ENCODE results near the gene RAB35. TPM values are rescaled to one million over a fixed set of nuclear protein-coding genes. Genes with fewer than 3 reads are reported as not detected.

RAB35 gene
- polyA plus RNA-seq, 4 donors = 21.5 to 31.9 (median 24.4) TPM

DNA sequence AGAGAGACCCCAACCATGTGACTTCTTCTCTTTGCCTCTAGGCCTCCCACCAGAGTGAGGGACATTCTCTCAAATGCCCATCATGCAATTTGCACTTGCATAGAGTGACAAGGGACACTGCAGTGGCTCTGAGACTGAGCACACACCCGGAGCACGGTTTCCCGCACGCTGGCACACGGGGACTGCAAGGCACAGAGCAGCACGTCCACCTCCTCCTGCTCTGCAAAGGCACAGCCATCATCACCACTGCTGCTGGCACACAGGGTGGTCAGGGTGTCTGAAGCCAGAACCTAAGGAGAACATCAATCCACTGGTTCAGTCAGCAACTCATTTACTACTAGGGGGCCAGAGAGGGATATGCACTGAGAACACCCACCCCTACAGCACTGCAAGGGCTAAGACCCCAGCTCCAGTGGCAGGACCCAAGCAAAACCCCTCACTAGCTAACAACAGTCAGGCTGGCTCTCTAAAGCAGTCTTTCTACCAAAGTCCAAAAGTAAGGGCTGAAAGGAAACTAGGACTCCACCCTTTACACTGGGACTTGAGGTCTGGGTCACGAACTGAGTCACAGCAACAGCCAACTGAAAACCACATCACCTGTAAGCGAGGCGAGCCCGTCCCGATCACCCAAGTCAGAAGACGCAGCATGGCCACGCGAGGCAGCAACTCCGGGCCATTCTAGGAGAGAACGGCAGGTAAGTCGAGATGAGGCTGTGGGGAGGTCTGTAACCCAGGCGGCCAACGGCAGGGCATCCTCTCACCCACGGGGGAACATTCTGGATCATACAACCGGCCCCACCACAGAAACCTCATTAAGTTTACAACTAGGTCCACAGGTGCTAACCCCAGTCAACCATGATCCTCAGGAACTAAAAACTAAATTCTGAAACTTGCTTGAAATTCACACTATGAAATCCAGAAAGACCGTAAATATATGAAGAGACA, 40.0 kb upstream of the RAB35 start:
- Histone ChIP-seq H3K36me3 (ENCODE audit: control insufficient read depth in 3 of 3, insufficient read depth in 2 of 3, low read depth in 1 of 3, low read length in 3 of 3) (peaks cover 34 to 80% (median 46%) of the 10 kb centered on the region in 3 donors), H3K4me1 (ENCODE audit: control insufficient read depth in 3 of 3, insufficient read depth in 2 of 3, low read depth in 1 of 3, low read length in 2 of 3) (no peaks in the 10 kb centered on the region), H3K9me3 (ENCODE audit: control insufficient read depth in 2 of 2, insufficient read depth in 1 of 2, low read depth in 1 of 2, low read length in 1 of 2) (no peaks in the 10 kb centered on the region), H3K27ac (ENCODE audit: low read depth in 1 of 3, low read length in 2 of 3) (no peak overlapping the region), H3K27me3 (ENCODE audit: control insufficient read depth in 3 of 3, insufficient read depth in 3 of 3, low read length in 3 of 3) (no peaks in the 10 kb centered on the region), H3K4me3 (ENCODE audit: low read depth in 1 of 3, low read length in 3 of 3) (no peak overlapping the region)
- DNase-seq = no peak
- no peak for FAIRE-seq
- WGBS, 3 donors = 80 to 92% (median 88%) methylated on average over 22 of the region's 22 CpGs

DNA sequence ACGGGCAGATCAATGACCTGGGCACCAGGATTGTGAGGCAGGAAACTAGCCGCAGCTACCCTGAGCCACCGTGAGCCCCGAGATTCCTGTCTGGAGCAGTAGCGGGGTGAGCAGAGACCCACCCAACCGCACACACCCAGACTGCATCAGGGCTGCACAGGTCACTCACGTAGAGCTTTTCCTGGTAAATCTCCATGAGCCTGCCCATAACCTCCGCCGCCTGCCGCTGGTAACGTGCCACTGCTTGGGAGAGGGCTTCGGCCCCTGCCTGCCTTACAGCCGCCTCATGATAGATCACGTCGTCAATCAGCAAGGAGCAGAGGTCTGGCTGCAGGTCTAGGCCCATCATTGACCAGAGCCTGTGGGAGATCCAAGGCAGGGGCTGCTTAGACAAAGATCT, 38.5 kb upstream of the RAB35 start:
- 97% methylated on average over 15 of the region's 15 CpGs for WGBS, 3 donors
- Histone ChIP-seq H3K27ac (ENCODE audit: low read depth in 1 of 3, low read length in 2 of 3) (no peak overlapping the region), H3K4me1 (ENCODE audit: control insufficient read depth in 3 of 3, insufficient read depth in 2 of 3, low read depth in 1 of 3, low read length in 2 of 3) (no peaks in the 10 kb centered on the region), H3K36me3 (ENCODE audit: control insufficient read depth in 3 of 3, insufficient read depth in 2 of 3, low read depth in 1 of 3, low read length in 3 of 3) (peaks cover 35 to 81% (median 39%) of the 10 kb centered on the region in 3 donors), H3K27me3 (ENCODE audit: control insufficient read depth in 3 of 3, insufficient read depth in 3 of 3, low read length in 3 of 3) (no peaks in the 10 kb centered on the region), H3K9me3 (ENCODE audit: control insufficient read depth in 2 of 2, insufficient read depth in 1 of 2, low read depth in 1 of 2, low read length in 1 of 2) (no peaks in the 10 kb centered on the region), H3K4me3 (ENCODE audit: low read depth in 1 of 3, low read length in 3 of 3) (no peak overlapping the region)
- FAIRE-seq (no peak), DNase-seq (no peak)

- Histone ChIP-seq H3K9me3 (ENCODE audit: control insufficient read depth in 2 of 2, insufficient read depth in 1 of 2, low read depth in 1 of 2, low read length in 1 of 2) (no peaks in the 10 kb centered on the region), H3K27me3 (ENCODE audit: control insufficient read depth in 3 of 3, insufficient read depth in 3 of 3, low read length in 3 of 3) (no peaks in the 10 kb centered on the region), H3K27ac (ENCODE audit: low read depth in 1 of 3, low read length in 2 of 3) (no peak overlapping the region), H3K36me3 (ENCODE audit: control insufficient read depth in 3 of 3, insufficient read depth in 2 of 3, low read depth in 1 of 3, low read length in 3 of 3) (peaks cover 35 to 87% (median 45%) of the 10 kb centered on the region in 3 donors), H3K4me3 (ENCODE audit: low read depth in 1 of 3, low read length in 3 of 3) (no peak overlapping the region), H3K4me1 (ENCODE audit: control insufficient read depth in 3 of 3, insufficient read depth in 2 of 3, low read depth in 1 of 3, low read length in 2 of 3) (no peaks in the 10 kb centered on the region)
- DNase-seq (no peak), FAIRE-seq (no peak)
- 94 to 96% (median 96%) methylated on average over 21 to 22 of the region's 22 CpGs for WGBS, 3 donors
Observed at GRCh38 chr12:120150919-120151525, 34.5 kb upstream of the RAB35 start.

DNA sequence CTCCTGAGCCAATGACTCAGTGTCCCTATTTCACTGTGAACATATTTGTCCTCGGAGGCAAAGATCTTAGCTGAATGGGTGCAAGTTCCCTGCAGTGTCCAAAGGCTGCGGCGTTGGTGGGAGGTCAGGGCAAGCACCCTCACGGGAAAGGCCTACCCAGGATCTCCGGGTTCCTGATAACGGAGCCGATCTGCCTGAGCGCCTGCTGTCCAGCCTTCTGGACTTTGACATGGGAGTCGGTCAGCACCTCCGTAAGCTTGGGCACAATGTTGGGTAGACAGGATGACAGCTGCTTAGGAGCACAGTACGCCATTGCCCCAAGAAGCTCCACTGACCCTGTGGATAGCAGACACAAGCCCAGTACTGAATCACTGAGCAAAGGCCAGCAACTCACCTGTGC, 31.5 kb upstream of the RAB35 start:
- peak in 1 of 2 donors; percentile 25 for DNase-seq
- 62 to 86% (median 69%) methylated on average over 11 of the region's 11 CpGs for WGBS, 3 donors
- Histone ChIP-seq H3K4me3 (ENCODE audit: low read depth in 1 of 3, low read length in 3 of 3) (no peak overlapping the region), H3K27me3 (ENCODE audit: control insufficient read depth in 3 of 3, insufficient read depth in 3 of 3, low read length in 3 of 3) (no peaks in the 10 kb centered on the region), H3K27ac (ENCODE audit: low read depth in 1 of 3, low read length in 2 of 3) (no peak overlapping the region), H3K36me3 (ENCODE audit: control insufficient read depth in 3 of 3, insufficient read depth in 2 of 3, low read depth in 1 of 3, low read length in 3 of 3) (peaks cover 27 to 82% (median 54%) of the 10 kb centered on the region in 3 donors), H3K9me3 (ENCODE audit: control insufficient read depth in 2 of 2, insufficient read depth in 1 of 2, low read depth in 1 of 2, low read length in 1 of 2) (no peaks in the 10 kb centered on the region), H3K4me1 (ENCODE audit: control insufficient read depth in 3 of 3, insufficient read depth in 2 of 3, low read depth in 1 of 3, low read length in 2 of 3) (no peaks in the 10 kb centered on the region)
- no peak for FAIRE-seq

DNA sequence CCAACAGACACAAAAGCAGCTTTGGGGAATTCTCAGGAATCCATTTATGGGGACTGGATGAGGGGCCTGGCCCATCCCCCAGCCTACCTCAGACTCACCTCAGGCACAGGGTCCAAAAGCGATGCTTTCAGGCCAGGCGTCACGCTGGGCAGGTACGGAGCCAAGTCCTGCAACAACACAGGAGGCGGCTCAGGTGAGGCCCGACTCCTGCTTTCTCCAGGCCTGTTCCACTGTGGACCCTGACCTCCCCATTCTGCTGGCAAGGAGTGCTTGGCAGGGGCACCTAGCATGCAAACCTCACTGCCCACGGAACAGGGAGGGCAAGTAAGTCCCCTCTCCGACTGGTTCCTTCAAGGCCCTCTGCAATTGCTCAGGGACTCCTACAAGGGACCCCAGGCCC, 28.6 kb upstream of the RAB35 start:
- DNase-seq (no peak), FAIRE-seq (no peak)
- Histone ChIP-seq H3K4me3 (ENCODE audit: low read depth in 1 of 3, low read length in 3 of 3) (no peak overlapping the region), H3K27ac (ENCODE audit: low read depth in 1 of 3, low read length in 2 of 3) (no peak overlapping the region), H3K36me3 (ENCODE audit: control insufficient read depth in 3 of 3, insufficient read depth in 2 of 3, low read depth in 1 of 3, low read length in 3 of 3) (peaks cover 43 to 89% (median 51%) of the 10 kb centered on the region in 3 donors), H3K9me3 (ENCODE audit: control insufficient read depth in 2 of 2, insufficient read depth in 1 of 2, low read depth in 1 of 2, low read length in 1 of 2) (no peaks in the 10 kb centered on the region), H3K4me1 (ENCODE audit: control insufficient read depth in 3 of 3, insufficient read depth in 2 of 3, low read depth in 1 of 3, low read length in 2 of 3) (no peaks in the 10 kb centered on the region), H3K27me3 (ENCODE audit: control insufficient read depth in 3 of 3, insufficient read depth in 3 of 3, low read length in 3 of 3) (no peaks in the 10 kb centered on the region)
- WGBS, 3 donors = 92 to 97% (median 96%) methylated on average over 8 of the region's 8 CpGs

DNA sequence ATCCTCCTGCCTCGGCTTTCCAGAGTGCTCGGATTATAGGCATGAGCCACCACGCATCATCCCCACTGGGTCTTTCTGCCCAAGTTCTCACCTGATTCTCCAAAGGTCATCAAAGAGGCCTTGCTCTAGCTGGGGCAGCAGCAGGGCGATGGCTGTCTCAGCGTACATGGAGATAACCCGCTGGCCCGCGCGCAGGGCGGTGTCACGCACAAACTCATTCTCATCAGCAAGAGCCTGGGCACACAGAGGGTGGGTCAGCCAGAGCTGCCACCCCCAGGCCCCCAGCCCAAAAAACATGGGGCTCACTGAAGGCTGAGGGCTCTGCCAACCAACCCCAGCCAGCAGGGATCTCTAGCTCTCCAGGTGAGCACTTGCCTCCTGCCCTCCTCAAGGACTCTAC, 27.7 kb upstream of the RAB35 start:
- FAIRE-seq (no peak), DNase-seq (no peak)
- H3K4me1 ChIP-seq (ENCODE audit: control insufficient read depth in 3 of 3, insufficient read depth in 2 of 3, low read depth in 1 of 3, low read length in 2 of 3) = no peaks in the 10 kb centered on the region
- H3K4me3 ChIP-seq (ENCODE audit: low read depth in 1 of 3, low read length in 3 of 3) = no peak overlapping the region
- H3K9me3 ChIP-seq (ENCODE audit: control insufficient read depth in 2 of 2, insufficient read depth in 1 of 2, low read depth in 1 of 2, low read length in 1 of 2) = no peaks in the 10 kb centered on the region
- no peak overlapping the region for H3K27ac ChIP-seq (ENCODE audit: low read depth in 1 of 3, low read length in 2 of 3)
- 98% methylated on average over 11 of the region's 11 CpGs for WGBS, 3 donors
- H3K27me3 ChIP-seq (ENCODE audit: control insufficient read depth in 3 of 3, insufficient read depth in 3 of 3, low read length in 3 of 3) = no peaks in the 10 kb centered on the region
- peaks cover 41 to 88% (median 42%) of the 10 kb centered on the region in 3 donors for H3K36me3 ChIP-seq (ENCODE audit: control insufficient read depth in 3 of 3, insufficient read depth in 2 of 3, low read depth in 1 of 3, low read length in 3 of 3)

GRCh38 chr12:120142231-120142877, 25.8 kb upstream of the RAB35 start:
- H3K36me3 ChIP-seq (ENCODE audit: control insufficient read depth in 3 of 3, insufficient read depth in 2 of 3, low read depth in 1 of 3, low read length in 3 of 3) = peaks cover 41 to 88% (median 44%) of the 10 kb centered on the region in 3 donors
- H3K4me1 ChIP-seq (ENCODE audit: control insufficient read depth in 3 of 3, insufficient read depth in 2 of 3, low read depth in 1 of 3, low read length in 2 of 3) = no peaks in the 10 kb centered on the region
- FAIRE-seq (no peak), DNase-seq (no peak)
- no peaks in the 10 kb centered on the region for H3K9me3 ChIP-seq (ENCODE audit: control insufficient read depth in 2 of 2, insufficient read depth in 1 of 2, low read depth in 1 of 2, low read length in 1 of 2)
- no peak overlapping the region for H3K27ac ChIP-seq (ENCODE audit: low read depth in 1 of 3, low read length in 2 of 3)
- H3K27me3 ChIP-seq (ENCODE audit: control insufficient read depth in 3 of 3, insufficient read depth in 3 of 3, low read length in 3 of 3) = no peaks in the 10 kb centered on the region
- WGBS, 3 donors = 96 to 97% (median 96%) methylated on average over 14 of the region's 14 CpGs
- H3K4me3 ChIP-seq (ENCODE audit: low read depth in 1 of 3, low read length in 3 of 3) = no peak overlapping the region

DNA sequence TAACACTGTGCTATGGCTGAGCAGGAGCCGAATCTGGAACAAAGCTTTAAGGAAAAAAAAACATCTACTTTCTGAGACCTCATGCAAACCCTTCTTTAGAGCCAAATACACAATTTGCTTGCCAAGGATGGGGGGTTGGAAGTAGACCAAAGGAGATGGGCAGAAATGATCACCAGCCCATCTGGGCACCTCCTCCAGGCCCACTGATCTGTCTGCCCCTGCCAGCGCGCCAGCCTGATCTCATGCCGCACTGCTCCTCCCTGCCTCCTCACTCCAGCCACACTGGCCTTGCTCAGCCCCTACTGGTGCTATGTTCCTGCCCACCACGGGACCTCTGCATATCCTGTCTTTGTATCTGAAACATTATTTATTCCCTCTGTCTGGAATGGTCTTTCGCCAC, 24.8 kb upstream of the RAB35 start:
- peaks cover 38 to 88% (median 47%) of the 10 kb centered on the region in 3 donors for H3K36me3 ChIP-seq (ENCODE audit: control insufficient read depth in 3 of 3, insufficient read depth in 2 of 3, low read depth in 1 of 3, low read length in 3 of 3)
- DNase-seq (no peak), FAIRE-seq (no peak)
- 95 to 98% (median 96%) methylated on average over 6 of the region's 6 CpGs for WGBS, 3 donors
- no peak overlapping the region for H3K4me3 ChIP-seq (ENCODE audit: low read depth in 1 of 3, low read length in 3 of 3)
- no peaks in the 10 kb centered on the region for H3K9me3 ChIP-seq (ENCODE audit: control insufficient read depth in 2 of 2, insufficient read depth in 1 of 2, low read depth in 1 of 2, low read length in 1 of 2)
- no peak overlapping the region for H3K27ac ChIP-seq (ENCODE audit: low read depth in 1 of 3, low read length in 2 of 3)
- no peaks in the 10 kb centered on the region for H3K27me3 ChIP-seq (ENCODE audit: control insufficient read depth in 3 of 3, insufficient read depth in 3 of 3, low read length in 3 of 3)
- no peaks in the 10 kb centered on the region for H3K4me1 ChIP-seq (ENCODE audit: control insufficient read depth in 3 of 3, insufficient read depth in 2 of 3, low read depth in 1 of 3, low read length in 2 of 3)

All from small intestine (tissue), 7 donors.